Fibroblast of lung (primary cell): ENCODE measurements around the gene CREB3L1.

ENCODE experiments used
- CTCF ChIP-seq, 2 donors: IDR thresholded peaks in 1 of 2; conservative IDR thresholded peaks in 1 of 2; 1 replicate in 1 of 2; 2 replicates in 1 of 2; pipeline ENCODE4 v1.5.1; 2011 to 2012; ENCODE audit warnings: low read length in 2 of 2, control low read depth in 1 of 2, inconsistent platforms in 1 of 2, low read depth in 1 of 2, mild to moderate bottlenecking in 1 of 2
- EZH2 ChIP-seq: IDR thresholded peaks from 2 replicates; pipeline ENCODE4 v1.5.1; 2012; ENCODE audit warnings: low read length, control low read depth, mild to moderate bottlenecking; ENCODE audit errors: missing control alignments

GRCh38 chr11:46272816-46273427 lies 4.5 kb upstream of the CREB3L1 start:
- TF ChIP-seq CTCF (conservative IDR thresholded peaks at IDR 0.05 in 1 of 2, IDR thresholded peaks at IDR 0.05 in 1 of 2; ENCODE audit: low read depth in 1 of 2, low read length in 2 of 2) (no peak), EZH2 (no peak)
